CD14-positive monocyte (primary cell): ENCODE results near the gene CORO1C. TPM values are rescaled to one million over a fixed set of nuclear protein-coding genes. Genes with fewer than 3 reads are reported as not detected.
A peak's percentile ranks its signal among the peaks of the same experiment; 100 is the strongest.

ENCODE experiments used
- DNase-seq, 3 donors: peaks; one replicate each; pipeline ENCODE4 v3.0.0-alpha.2; 2011 to 2022
- H2AFZ ChIP-seq: 2 replicates; pipeline ENCODE4 v1.6.0; 2012; ENCODE audit warnings: mild to moderate bottlenecking, low read depth, low read length, inconsistent platforms; ENCODE audit not compliant: insufficient read depth, poor library complexity, severe bottlenecking
- H3K27ac ChIP-seq, 2 donors: 1 replicate in 1 of 2; 2 replicates in 1 of 2; pipeline ENCODE4 v1.5.1; 2012 to 2013; ENCODE audit warnings: low read length in 2 of 2, control low read depth in 1 of 2, inconsistent platforms in 1 of 2, low read depth in 1 of 2, mild to moderate bottlenecking in 1 of 2
- H3K27me3 ChIP-seq, 2 donors: one replicate each; pipeline versions ENCODE4 v1.6.0 to v1.6.1; 2011 to 2013; ENCODE audit warnings: low read length in 2 of 2; ENCODE audit not compliant: control insufficient read depth in 2 of 2, insufficient read depth in 2 of 2
- H3K36me3 ChIP-seq, 2 donors: replicated peaks in 1 of 2; 1 replicate in 1 of 2; 2 replicates in 1 of 2; pipeline versions ENCODE4 v1.5.1 to v1.6.1; 2012 to 2013; ENCODE audit warnings: low read length in 2 of 2, control low read depth in 1 of 2, inconsistent platforms in 1 of 2, mild to moderate bottlenecking in 1 of 2; ENCODE audit not compliant: insufficient read depth in 2 of 2, control insufficient read depth in 1 of 2
- H3K4me1 ChIP-seq, 2 donors: 1 replicate in 1 of 2; 2 replicates in 1 of 2; pipeline versions ENCODE4 v1.5.1 to v1.6.1; 2012 to 2013; ENCODE audit warnings: low read length in 2 of 2, control low read depth in 1 of 2, inconsistent platforms in 1 of 2, mild to moderate bottlenecking in 1 of 2, moderate library complexity in 1 of 2; ENCODE audit not compliant: insufficient read depth in 2 of 2, control insufficient read depth in 1 of 2
- H3K4me2 ChIP-seq: replicated peaks from 2 replicates; pipeline ENCODE3; 2012; ENCODE audit warnings: low read length, moderate library complexity, mild to moderate bottlenecking; ENCODE audit not compliant: poor library complexity, severe bottlenecking; ENCODE audit errors: extremely low read depth
- H3K4me3 ChIP-seq, 3 experiments: fragments of 200-600 bp in 1 of 3; sonication (generic) in 1 of 3; replicated peaks in 1 of 3; 1 replicate in 2 of 3; 2 replicates in 1 of 3; pipeline ENCODE4 v1.5.1; 2011 to 2013; ENCODE audit warnings: low read length in 3 of 3, mild to moderate bottlenecking in 3 of 3, control low read depth in 2 of 3, low read depth in 2 of 3, inconsistent platforms in 1 of 3, moderate library complexity in 1 of 3
- H3K79me2 ChIP-seq: 2 replicates; pipeline ENCODE4 v1.6.0; 2012; ENCODE audit warnings: mild to moderate bottlenecking, control low read depth, inconsistent platforms, low read length, moderate library complexity; ENCODE audit not compliant: insufficient read depth
- H3K9ac ChIP-seq: 2 replicates; pipeline ENCODE4 v1.6.0; 2017; ENCODE audit warnings: low read length, mild to moderate bottlenecking; ENCODE audit not compliant: insufficient read depth, poor library complexity, severe bottlenecking
- H3K9me3 ChIP-seq, 2 donors: replicated peaks in 1 of 2; 1 replicate in 1 of 2; 2 replicates in 1 of 2; pipeline versions ENCODE4 v1.5.1 to v1.6.1; 2012 to 2013; ENCODE audit warnings: low read length in 2 of 2, control low read depth in 1 of 2; ENCODE audit not compliant: control insufficient read depth in 1 of 2, insufficient read depth in 1 of 2
- H4K20me1 ChIP-seq: 2 replicates; pipeline ENCODE4 v1.6.0; 2012; ENCODE audit warnings: mild to moderate bottlenecking, low read length, control low read depth, moderate library complexity; ENCODE audit not compliant: insufficient read depth
- H3K27ac Mint-ChIP-seq, 7 donors: one replicate each; pipeline ENCODE4 v1.8.0; 2020; ENCODE audit warnings: mild to moderate bottlenecking in 7 of 7, mixed read lengths in 7 of 7, moderate library complexity in 6 of 7, inconsistent platforms in 2 of 7
- H3K27me3 Mint-ChIP-seq, 3 donors: one replicate each; pipeline ENCODE4 v1.8.0; 2021 to 2022; ENCODE audit warnings: low read depth in 3 of 3, mild to moderate bottlenecking in 3 of 3, mixed read lengths in 3 of 3, moderate library complexity in 3 of 3, inconsistent platforms in 1 of 3
- H3K36me3 Mint-ChIP-seq, 2 donors: one replicate each; pipeline ENCODE4 v1.8.0; 2020; ENCODE audit warnings: mixed read lengths in 2 of 2, inconsistent platforms in 1 of 2, mild to moderate bottlenecking in 1 of 2
- H3K4me1 Mint-ChIP-seq: one replicate; pipeline ENCODE4 v1.8.0; 2020; ENCODE audit warnings: mild to moderate bottlenecking, mixed read lengths
- H3K4me3 Mint-ChIP-seq, 2 donors: one replicate each; pipeline ENCODE4 v1.8.0; 2020; ENCODE audit warnings: mild to moderate bottlenecking in 2 of 2, mixed read lengths in 2 of 2, moderate library complexity in 1 of 2
- H3K9me3 Mint-ChIP-seq, 7 donors: one replicate each; pipeline ENCODE4 v1.8.0; 2020 to 2022; ENCODE audit warnings: mixed read lengths in 7 of 7, mild to moderate bottlenecking in 6 of 7, moderate library complexity in 6 of 7, inconsistent platforms in 2 of 7
- CTCF ChIP-seq: fragments of 200-600 bp; IDR thresholded peaks from one replicate; pipeline ENCODE4 v1.8.0; 2022; ENCODE audit warnings: antibody characterized with exemption, mild to moderate bottlenecking
- WGBS: methylation state at CpG from one replicate; pipeline ENCODE4 v1.1.5; 2013; ENCODE audit warnings: missing lambda C conversion rate; ENCODE audit not compliant: insufficient coverage; 5-methylcytosine and 5-hydroxymethylcytosine counted together
- intact Hi-C, 2 donors: fragments of 100-400 bp; cut with micrococcal nuclease; formaldehyde crosslinking; loops; one replicate each; pipeline versions ENCODE4 v1.15.0 to v1.15.1; 2023
- polyA plus RNA-seq, 3 donors: library from polyadenylated mRNA; depleted of rRNA in 1 of 3; unstranded in 2 of 3; stranded (reverse) in 1 of 3; fragments of 300-500 nt in 2 of 3; fragments of >200 nt in 1 of 3; fragmentation: Illumina TruSeq in 2 of 3; gene quantifications; 1 replicate in 2 of 3; 2 replicates in 1 of 3; pipeline ENCODE4 v1.2.3, GENCODE V29; 2012 to 2021

Gene CORO1C
- polyA plus RNA-seq, 3 donors: 77.5 to 285 (median 229) TPM

- peaks cover 0 to under 1% (median 0%) of the 10 kb centered on the region in 7 donors for H3K9me3 Mint-ChIP-seq
- no peak overlapping the region for H3K4me3 Mint-ChIP-seq
- TF ChIP-seq CTCF: no peak
- peaks cover 24% of the 10 kb centered on the region in 2 donors for H3K36me3 Mint-ChIP-seq
- Histone ChIP-seq H2AFZ (no peak overlapping the region), H3K27ac (no peak overlapping the region), H3K79me2 (peaks cover 5% of the 10 kb centered on the region), H3K36me3 (peaks cover 16 to 24% of the 10 kb centered on the region in 2 donors), H3K9ac (no peak overlapping the region), H3K9me3 (no peaks in the 10 kb centered on the region), H3K4me3 (no peak overlapping the region), H4K20me1 (peaks cover 8% of the 10 kb centered on the region), H3K27me3 (no peaks in the 10 kb centered on the region), H3K4me1 (peaks cover 38 to 40% of the 10 kb centered on the region in 2 donors), H3K4me2 (no peak overlapping the region)
- H3K4me1 Mint-ChIP-seq: peaks cover 52% of the 10 kb centered on the region
- peak in 1 of 3 donors; percentile 24 for DNase-seq
- 67% methylated on average over 5 of the region's 10 CpGs for WGBS
- intact Hi-C loops: no loop called here
- peak overlapping the region in 5 of 7 donors; percentile 20 to 76 (median 21) for H3K27ac Mint-ChIP-seq
- H3K27me3 Mint-ChIP-seq: peaks cover 0 to 2% (median 0%) of the 10 kb centered on the region in 3 donors
Observed at GRCh38 chr12:108640802-108641445, 90.4 kb downstream of the CORO1C start.

GRCh38 chr12:108638997-108639822 is 92.1 kb downstream of the CORO1C start:
- peak overlapping the region; percentile 58 for H3K4me2 ChIP-seq
- H3K9ac ChIP-seq: no peak overlapping the region
- H3K79me2 ChIP-seq: peaks cover 5% of the 10 kb centered on the region
- H3K36me3 ChIP-seq: peaks cover 0 to 6% of the 10 kb centered on the region in 2 donors
- whole genome bisulfite sequencing: 94% methylated on average over 10 of the region's 11 CpGs
- peak overlapping the region in 1 of 3 experiments; percentile 58 for H3K4me3 ChIP-seq
- Mint-ChIP-seq H3K4me3 (no peak overlapping the region), H3K27me3 (peaks cover 0 to 2% (median 0%) of the 10 kb centered on the region in 3 donors), H3K4me1 (peaks cover 68% of the 10 kb centered on the region), H3K9me3 (no peaks in the 10 kb centered on the region), H3K27ac (peak overlapping the region in 1 of 7 donors; percentile 73), H3K36me3 (peaks cover 7% of the 10 kb centered on the region in 2 donors)
- H3K9me3 ChIP-seq: no peaks in the 10 kb centered on the region
- H3K27ac ChIP-seq: peak overlapping the region in 1 of 2 donors; percentile 34
- no peak for TF ChIP-seq CTCF
- intact Hi-C loops: no loop called here
- H3K27me3 ChIP-seq: no peaks in the 10 kb centered on the region
- H3K4me1 ChIP-seq: peaks cover 55 to 58% of the 10 kb centered on the region in 2 donors
- H4K20me1 ChIP-seq: peaks cover 4% of the 10 kb centered on the region
- H2AFZ ChIP-seq: no peak overlapping the region
- DNase-seq: no peak
